ENCODE data around the gene PRRX2. TPM values are rescaled to one million over a fixed set of nuclear protein-coding genes. Genes with fewer than 3 reads are reported as not detected.
A peak's percentile ranks its signal among the peaks of the same experiment; 100 is the strongest.

PRRX2 gene
- total RNA-seq, 1 experiment from 2014 or later = 10.7 TPM

DNA sequence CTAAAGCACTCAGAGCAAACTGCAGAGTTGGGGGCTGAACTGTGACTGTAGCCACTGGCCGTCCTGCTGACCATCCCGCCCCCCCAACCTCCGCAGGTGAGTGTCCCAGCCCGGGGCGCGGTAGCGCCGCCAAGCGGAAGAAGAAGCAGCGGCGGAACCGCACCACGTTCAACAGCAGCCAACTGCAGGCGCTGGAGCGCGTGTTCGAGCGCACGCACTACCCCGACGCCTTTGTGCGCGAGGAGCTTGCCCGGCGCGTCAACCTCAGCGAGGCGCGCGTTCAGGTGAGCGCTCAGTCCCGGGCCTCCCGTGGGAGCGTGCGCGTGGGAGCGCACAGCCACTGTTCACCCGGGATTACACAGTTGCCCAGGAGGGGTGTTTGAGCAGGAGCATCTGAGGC is 53.7 kb downstream of the PRRX2 start:
- peak; percentile 56 for ATAC-seq
- no peaks in the 10 kb centered on the region for H3K36me3 Mint-ChIP-seq
- DNase-seq (ENCODE audit: low spot score) = peak; percentile 83
- TF ChIP-seq ZBTB21 (CRISPR knock-in tag; IDR thresholded peaks at IDR 0.05; ENCODE audit: borderline replicate concordance) (peak; percentile 80; the same call in 1 of the 2 replicates), NFYB (CRISPR knock-in tag; conservative IDR thresholded peaks at IDR 0.05; ENCODE audit: low read depth) (peak; percentile 37; the same call in 1 of the 2 replicates), FOXP1 (CRISPR knock-in tag; IDR thresholded peaks at IDR 0.05; ENCODE audit: borderline replicate concordance) (peak; percentile 86), SMAD3 (CRISPR knock-in tag; IDR thresholded peaks at IDR 0.05; ENCODE audit: borderline replicate concordance) (0 out of 2 replicates have a peak, but pooled peaks have one; percentile 45), FOXK1 (CRISPR knock-in tag; IDR thresholded peaks at IDR 0.05) (0 out of 2 replicates have a peak, but pooled peaks have one; percentile 28), SP1 (CRISPR knock-in tag; conservative IDR thresholded peaks at IDR 0.05) (0 out of 2 replicates have a peak, but pooled peaks have one; percentile 32)
- TF ChIP-seq, protein P1, sequence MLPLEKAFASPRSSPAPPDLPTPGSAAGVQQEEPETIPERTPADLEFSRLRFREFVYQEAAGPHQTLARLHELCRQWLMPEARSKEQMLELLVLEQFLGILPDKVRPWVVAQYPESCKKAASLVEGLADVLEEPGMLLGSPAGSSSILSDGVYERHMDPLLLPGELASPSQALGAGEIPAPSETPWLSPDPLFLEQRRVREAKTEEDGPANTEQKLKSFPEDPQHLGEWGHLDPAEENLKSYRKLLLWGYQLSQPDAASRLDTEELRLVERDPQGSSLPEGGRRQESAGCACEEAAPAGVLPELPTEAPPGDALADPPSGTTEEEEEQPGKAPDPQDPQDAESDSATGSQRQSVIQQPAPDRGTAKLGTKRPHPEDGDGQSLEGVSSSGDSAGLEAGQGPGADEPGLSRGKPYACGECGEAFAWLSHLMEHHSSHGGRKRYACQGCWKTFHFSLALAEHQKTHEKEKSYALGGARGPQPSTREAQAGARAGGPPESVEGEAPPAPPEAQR (CRISPR knock-in tag; IDR thresholded peaks at IDR 0.05) = no peak
- TF ChIP-seq, protein P2, sequence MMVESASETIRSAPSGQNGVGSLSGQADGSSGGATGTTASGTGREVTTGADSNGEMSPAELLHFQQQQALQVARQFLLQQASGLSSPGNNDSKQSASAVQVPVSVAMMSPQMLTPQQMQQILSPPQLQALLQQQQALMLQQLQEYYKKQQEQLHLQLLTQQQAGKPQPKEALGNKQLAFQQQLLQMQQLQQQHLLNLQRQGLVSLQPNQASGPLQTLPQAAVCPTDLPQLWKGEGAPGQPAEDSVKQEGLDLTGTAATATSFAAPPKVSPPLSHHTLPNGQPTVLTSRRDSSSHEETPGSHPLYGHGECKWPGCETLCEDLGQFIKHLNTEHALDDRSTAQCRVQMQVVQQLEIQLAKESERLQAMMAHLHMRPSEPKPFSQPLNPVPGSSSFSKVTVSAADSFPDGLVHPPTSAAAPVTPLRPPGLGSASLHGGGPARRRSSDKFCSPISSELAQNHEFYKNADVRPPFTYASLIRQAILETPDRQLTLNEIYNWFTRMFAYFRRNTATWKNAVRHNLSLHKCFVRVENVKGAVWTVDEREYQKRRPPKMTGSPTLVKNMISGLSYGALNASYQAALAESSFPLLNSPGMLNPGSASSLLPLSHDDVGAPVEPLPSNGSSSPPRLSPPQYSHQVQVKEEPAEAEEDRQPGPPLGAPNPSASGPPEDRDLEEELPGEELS (CRISPR knock-in tag; IDR thresholded peaks at IDR 0.05) = no peak
- TF ChIP-seq, protein P3, sequence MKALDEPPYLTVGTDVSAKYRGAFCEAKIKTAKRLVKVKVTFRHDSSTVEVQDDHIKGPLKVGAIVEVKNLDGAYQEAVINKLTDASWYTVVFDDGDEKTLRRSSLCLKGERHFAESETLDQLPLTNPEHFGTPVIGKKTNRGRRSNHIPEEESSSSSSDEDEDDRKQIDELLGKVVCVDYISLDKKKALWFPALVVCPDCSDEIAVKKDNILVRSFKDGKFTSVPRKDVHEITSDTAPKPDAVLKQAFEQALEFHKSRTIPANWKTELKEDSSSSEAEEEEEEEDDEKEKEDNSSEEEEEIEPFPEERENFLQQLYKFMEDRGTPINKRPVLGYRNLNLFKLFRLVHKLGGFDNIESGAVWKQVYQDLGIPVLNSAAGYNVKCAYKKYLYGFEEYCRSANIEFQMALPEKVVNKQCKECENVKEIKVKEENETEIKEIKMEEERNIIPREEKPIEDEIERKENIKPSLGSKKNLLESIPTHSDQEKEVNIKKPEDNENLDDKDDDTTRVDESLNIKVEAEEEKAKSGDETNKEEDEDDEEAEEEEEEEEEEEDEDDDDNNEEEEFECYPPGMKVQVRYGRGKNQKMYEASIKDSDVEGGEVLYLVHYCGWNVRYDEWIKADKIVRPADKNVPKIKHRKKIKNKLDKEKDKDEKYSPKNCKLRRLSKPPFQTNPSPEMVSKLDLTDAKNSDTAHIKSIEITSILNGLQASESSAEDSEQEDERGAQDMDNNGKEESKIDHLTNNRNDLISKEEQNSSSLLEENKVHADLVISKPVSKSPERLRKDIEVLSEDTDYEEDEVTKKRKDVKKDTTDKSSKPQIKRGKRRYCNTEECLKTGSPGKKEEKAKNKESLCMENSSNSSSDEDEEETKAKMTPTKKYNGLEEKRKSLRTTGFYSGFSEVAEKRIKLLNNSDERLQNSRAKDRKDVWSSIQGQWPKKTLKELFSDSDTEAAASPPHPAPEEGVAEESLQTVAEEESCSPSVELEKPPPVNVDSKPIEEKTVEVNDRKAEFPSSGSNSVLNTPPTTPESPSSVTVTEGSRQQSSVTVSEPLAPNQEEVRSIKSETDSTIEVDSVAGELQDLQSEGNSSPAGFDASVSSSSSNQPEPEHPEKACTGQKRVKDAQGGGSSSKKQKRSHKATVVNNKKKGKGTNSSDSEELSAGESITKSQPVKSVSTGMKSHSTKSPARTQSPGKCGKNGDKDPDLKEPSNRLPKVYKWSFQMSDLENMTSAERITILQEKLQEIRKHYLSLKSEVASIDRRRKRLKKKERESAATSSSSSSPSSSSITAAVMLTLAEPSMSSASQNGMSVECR (CRISPR knock-in tag; IDR thresholded peaks at IDR 0.05; ENCODE audit: borderline replicate concordance) = peak; percentile 28; the same call in 1 of the 2 replicates
- TF ChIP-seq, protein P4, sequence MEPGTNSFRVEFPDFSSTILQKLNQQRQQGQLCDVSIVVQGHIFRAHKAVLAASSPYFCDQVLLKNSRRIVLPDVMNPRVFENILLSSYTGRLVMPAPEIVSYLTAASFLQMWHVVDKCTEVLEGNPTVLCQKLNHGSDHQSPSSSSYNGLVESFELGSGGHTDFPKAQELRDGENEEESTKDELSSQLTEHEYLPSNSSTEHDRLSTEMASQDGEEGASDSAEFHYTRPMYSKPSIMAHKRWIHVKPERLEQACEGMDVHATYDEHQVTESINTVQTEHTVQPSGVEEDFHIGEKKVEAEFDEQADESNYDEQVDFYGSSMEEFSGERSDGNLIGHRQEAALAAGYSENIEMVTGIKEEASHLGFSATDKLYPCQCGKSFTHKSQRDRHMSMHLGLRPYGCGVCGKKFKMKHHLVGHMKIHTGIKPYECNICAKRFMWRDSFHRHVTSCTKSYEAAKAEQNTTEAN (CRISPR knock-in tag; IDR thresholded peaks at IDR 0.05) = 0 out of 2 replicates have a peak, but pooled peaks have one; percentile 61
- TF ChIP-seq, protein P5, sequence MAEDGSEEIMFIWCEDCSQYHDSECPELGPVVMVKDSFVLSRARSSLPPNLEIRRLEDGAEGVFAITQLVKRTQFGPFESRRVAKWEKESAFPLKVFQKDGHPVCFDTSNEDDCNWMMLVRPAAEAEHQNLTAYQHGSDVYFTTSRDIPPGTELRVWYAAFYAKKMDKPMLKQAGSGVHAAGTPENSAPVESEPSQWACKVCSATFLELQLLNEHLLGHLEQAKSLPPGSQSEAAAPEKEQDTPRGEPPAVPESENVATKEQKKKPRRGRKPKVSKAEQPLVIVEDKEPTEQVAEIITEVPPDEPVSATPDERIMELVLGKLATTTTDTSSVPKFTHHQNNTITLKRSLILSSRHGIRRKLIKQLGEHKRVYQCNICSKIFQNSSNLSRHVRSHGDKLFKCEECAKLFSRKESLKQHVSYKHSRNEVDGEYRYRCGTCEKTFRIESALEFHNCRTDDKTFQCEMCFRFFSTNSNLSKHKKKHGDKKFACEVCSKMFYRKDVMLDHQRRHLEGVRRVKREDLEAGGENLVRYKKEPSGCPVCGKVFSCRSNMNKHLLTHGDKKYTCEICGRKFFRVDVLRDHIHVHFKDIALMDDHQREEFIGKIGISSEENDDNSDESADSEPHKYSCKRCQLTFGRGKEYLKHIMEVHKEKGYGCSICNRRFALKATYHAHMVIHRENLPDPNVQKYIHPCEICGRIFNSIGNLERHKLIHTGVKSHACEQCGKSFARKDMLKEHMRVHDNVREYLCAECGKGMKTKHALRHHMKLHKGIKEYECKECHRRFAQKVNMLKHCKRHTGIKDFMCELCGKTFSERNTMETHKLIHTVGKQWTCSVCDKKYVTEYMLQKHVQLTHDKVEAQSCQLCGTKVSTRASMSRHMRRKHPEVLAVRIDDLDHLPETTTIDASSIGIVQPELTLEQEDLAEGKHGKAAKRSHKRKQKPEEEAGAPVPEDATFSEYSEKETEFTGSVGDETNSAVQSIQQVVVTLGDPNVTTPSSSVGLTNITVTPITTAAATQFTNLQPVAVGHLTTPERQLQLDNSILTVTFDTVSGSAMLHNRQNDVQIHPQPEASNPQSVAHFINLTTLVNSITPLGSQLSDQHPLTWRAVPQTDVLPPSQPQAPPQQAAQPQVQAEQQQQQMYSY (CRISPR knock-in tag; IDR thresholded peaks at IDR 0.05) = peak; percentile 33; the same call in 1 of the 2 replicates
- TF ChIP-seq, protein P6, sequence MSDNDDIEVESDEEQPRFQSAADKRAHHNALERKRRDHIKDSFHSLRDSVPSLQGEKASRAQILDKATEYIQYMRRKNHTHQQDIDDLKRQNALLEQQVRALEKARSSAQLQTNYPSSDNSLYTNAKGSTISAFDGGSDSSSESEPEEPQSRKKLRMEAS (CRISPR knock-in tag; IDR thresholded peaks at IDR 0.05) = peak; percentile 93; the same call in 1 of the 2 replicates
- TF ChIP-seq, protein P7, sequence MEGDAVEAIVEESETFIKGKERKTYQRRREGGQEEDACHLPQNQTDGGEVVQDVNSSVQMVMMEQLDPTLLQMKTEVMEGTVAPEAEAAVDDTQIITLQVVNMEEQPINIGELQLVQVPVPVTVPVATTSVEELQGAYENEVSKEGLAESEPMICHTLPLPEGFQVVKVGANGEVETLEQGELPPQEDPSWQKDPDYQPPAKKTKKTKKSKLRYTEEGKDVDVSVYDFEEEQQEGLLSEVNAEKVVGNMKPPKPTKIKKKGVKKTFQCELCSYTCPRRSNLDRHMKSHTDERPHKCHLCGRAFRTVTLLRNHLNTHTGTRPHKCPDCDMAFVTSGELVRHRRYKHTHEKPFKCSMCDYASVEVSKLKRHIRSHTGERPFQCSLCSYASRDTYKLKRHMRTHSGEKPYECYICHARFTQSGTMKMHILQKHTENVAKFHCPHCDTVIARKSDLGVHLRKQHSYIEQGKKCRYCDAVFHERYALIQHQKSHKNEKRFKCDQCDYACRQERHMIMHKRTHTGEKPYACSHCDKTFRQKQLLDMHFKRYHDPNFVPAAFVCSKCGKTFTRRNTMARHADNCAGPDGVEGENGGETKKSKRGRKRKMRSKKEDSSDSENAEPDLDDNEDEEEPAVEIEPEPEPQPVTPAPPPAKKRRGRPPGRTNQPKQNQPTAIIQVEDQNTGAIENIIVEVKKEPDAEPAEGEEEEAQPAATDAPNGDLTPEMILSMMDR (IDR thresholded peaks at IDR 0.05) = peak; percentile 34; the same call in 1 of the 2 replicates
- TF ChIP-seq, protein P8, sequence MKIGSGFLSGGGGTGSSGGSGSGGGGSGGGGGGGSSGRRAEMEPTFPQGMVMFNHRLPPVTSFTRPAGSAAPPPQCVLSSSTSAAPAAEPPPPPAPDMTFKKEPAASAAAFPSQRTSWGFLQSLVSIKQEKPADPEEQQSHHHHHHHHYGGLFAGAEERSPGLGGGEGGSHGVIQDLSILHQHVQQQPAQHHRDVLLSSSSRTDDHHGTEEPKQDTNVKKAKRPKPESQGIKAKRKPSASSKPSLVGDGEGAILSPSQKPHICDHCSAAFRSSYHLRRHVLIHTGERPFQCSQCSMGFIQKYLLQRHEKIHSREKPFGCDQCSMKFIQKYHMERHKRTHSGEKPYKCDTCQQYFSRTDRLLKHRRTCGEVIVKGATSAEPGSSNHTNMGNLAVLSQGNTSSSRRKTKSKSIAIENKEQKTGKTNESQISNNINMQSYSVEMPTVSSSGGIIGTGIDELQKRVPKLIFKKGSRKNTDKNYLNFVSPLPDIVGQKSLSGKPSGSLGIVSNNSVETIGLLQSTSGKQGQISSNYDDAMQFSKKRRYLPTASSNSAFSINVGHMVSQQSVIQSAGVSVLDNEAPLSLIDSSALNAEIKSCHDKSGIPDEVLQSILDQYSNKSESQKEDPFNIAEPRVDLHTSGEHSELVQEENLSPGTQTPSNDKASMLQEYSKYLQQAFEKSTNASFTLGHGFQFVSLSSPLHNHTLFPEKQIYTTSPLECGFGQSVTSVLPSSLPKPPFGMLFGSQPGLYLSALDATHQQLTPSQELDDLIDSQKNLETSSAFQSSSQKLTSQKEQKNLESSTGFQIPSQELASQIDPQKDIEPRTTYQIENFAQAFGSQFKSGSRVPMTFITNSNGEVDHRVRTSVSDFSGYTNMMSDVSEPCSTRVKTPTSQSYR (CRISPR knock-in tag; IDR thresholded peaks at IDR 0.05) = no peak
- TF ChIP-seq, protein P9, sequence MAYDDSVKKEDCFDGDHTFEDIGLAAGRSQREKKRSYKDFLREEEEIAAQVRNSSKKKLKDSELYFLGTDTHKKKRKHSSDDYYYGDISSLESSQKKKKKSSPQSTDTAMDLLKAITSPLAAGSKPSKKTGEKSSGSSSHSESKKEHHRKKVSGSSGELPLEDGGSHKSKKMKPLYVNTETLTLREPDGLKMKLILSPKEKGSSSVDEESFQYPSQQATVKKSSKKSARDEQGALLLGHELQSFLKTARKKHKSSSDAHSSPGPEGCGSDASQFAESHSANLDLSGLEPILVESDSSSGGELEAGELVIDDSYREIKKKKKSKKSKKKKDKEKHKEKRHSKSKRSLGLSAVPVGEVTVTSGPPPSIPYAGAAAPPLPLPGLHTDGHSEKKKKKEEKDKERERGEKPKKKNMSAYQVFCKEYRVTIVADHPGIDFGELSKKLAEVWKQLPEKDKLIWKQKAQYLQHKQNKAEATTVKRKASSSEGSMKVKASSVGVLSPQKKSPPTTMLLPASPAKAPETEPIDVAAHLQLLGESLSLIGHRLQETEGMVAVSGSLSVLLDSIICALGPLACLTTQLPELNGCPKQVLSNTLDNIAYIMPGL (CRISPR knock-in tag; IDR thresholded peaks at IDR 0.05) = peak; percentile 53; the same call in 1 of the 2 replicates

More for the DNA sequence above, 53.7 kb downstream of the PRRX2 start:
- H3K9me3 Mint-ChIP-seq = no peaks in the 10 kb centered on the region
- H3K4me3 Mint-ChIP-seq = no peak overlapping the region
- no peaks in the 10 kb centered on the region for H3K4me1 Mint-ChIP-seq
- no peak overlapping the region for H3K27ac Mint-ChIP-seq
- ChIA-PET POLR2A (no interaction called here), CTCF (interaction anchor here (0.6 to 3.9 kb wide), 15 partner anchors 8 to 580 kb away, joined by 3 to 43 read pairs (median 3); partner anchors contain the start of gene NTMT1)
- peaks cover 3% of the 10 kb centered on the region; the same call in 1 of the 2 replicates for H3K27me3 Mint-ChIP-seq (ENCODE audit: low read depth)

All from WTC11 (cell line).